GM19328 (cell line): ENCODE measurements around the gene AANAT.

ENCODE experiments used
- ATAC-seq: cut with Tn5 transposase; IDR thresholded peaks from one replicate; pipeline ENCODE4 v1.9.1; 2021; ENCODE audit warnings: mild to moderate bottlenecking, moderate library complexity; ENCODE audit not compliant: unreplicated experiment

Gene AANAT

DNA sequence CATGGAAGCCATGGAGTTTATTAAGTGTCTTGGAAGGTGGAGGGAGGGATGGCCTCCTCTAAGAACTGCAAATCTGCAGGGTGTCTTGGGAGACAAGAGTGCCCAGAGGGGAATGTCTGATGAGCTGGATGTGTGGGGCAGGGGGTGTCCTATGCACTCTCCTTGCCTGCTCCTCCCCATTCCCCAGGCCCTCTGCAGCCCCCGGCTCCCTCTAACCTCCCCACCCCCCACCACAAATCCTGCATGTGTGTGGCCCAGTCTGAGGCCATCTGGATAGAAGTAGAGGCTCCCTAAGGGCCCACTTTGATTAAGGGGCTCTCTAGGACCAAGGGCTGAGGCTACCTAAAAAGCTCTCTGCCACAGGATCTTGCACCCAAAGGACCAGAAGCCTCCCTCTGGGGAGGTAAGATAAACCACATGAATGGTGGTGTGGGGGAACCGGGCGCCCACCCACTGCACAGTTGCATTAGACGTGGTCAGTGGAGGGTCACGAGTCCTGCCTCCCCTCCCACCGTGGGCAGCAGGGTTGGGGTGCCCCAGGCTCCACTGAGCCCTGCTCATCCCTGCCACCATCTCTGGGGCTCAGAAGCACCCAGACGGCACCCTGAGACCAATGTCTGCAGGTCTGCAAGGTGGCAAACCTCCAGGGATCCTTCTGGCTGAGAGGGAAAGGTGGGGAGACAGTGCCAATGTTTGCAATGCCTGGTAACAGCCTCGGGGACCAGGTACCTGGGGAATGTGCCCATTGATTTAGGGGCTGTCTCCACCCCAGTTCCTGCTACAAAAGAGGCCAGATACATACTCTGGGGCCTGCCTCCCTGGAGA, 618 bp downstream of the AANAT start:
- ATAC-seq = no peak

DNA sequence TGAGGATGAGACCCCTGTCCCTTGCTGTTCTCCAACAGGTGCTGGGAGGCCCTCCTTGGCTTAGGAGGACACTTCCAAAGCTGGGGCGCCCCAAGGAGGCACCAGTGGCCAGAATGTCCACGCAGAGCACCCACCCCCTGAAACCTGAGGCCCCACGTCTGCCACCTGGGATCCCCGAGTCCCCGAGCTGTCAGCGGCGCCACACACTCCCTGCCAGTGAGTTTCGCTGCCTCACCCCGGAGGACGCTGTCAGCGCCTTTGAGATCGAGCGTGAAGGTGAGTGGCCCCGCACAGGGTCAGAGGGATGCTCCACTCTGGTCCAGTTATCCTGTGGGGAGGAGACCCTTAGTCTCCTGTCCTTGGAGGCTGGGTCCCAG, 1.2 kb downstream of the AANAT start:
- no peak for ATAC-seq

DNA sequence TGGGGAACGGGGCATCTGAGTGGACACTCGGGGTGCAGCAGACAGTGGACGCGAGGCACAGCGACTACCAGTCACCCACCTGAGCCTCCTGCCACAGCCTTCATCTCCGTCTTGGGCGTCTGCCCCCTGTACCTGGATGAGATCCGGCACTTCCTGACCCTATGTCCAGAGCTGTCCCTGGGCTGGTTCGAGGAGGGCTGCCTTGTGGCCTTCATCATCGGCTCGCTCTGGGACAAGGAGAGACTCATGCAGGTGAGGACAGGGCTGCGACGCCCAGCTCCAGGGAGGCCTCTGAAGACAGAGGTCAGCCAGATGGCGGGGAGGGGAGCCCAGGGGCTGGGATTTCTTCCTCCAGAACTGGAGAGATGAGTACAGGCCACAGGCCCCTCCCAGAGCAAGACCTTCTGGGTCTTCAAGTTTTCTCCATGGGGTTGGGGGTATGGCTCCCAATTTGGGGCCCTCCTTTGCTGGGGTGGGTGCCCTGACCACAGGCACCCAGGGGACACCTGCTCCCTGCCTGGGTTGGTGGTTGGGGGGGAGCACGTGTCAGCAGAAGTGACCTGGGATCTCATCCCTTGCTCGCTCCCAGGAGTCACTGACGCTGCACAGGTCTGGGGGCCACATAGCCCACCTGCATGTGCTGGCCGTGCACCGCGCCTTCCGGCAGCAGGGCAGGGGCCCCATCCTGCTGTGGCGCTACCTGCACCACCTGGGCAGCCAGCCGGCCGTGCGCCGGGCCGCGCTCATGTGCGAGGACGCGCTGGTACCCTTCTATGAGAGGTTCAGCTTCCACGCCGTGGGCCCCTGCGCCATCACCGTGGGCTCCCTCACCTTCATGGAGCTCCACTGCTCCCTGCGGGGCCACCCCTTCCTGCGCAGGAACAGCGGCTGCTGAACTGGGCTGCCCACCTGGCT, 1.9 kb downstream of the AANAT start:
- ATAC-seq = no peak

GRCh38 chr17:76469991-76470739, 2.8 kb downstream of the AANAT start:
- ATAC-seq = no peak

DNA sequence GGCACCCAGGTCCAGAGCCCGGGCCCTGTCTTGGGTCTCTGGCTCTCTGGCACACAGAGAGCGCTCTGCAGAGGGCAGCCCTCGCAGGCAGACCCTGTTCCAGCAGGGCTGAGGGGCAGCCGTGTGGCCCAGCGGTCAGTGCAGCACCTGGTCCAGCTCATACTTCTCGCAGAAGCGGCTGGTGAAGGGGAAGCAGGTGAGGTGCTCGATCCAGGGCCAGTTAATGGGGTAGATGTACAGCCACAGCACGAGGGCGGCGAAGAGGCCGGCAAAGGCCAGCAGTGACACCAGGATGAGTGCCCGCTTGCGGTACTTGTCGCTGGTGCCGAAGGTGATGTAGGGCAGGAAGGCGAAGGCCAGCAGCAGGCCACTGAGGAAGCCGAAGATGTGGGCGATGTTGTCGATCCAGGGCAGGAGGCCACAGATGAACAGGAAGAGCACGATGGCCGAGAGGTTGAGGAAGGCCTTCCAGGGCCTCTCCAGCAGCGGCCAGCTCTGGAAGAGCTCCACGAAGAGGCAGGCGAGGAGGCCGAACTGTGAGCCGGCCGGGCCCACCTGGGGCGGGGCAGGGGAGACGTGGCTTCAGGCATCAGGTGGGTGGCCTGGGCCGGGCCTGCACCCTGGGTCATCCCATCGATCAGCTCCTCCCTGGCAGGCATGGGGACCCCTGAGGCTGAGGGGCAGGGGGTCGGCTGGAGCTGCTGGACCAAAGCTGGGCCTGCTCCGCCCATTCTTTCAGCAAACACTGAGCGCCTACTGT, 4.3 kb downstream of the AANAT start:
- no peak for ATAC-seq

DNA sequence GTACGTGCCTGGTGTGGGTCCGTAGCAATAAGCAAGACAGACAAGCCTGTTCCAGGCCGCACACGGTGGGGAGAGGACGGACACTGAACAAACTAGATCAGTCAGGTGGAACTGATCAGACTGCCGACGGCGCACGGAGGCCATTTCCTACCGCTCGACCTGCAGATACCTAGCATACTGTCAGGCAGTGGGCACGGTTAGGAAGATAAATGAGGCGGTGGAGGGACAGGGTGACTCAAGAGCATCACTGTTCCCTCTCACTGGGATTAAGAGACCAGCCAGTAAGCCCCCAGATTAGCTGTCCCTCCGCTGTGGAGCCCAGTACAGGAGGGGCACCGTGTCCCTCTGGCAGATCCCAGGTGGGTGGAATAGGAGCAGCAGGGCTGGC, 4.8 kb downstream of the AANAT start:
- no peak for ATAC-seq

DNA sequence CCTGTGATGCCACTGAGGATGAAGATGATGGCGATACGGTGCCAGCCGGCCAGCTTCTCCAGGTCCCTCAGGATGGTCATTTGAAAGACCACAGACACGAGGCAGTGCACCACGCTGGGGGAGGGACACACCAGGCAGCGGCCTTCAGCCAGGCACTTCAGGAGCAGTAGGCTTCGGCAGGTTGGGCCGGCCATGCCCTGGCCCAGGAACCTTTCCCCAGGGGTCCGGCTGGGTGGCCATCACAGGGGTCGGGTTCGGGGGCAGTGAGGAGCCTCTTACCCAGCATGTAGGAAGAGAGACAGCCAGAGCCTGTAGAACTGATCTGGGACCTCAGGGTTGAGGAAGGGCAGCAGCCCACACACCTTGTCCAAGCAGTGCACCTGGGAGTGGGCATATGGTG, 5.3 kb downstream of the AANAT start:
- ATAC-seq = no peak

- ATAC-seq = no peak
These were observed 6.2 kb downstream of the AANAT start for GRCh38 chr17:76473541-76473985.

- no peak for ATAC-seq
These were observed 6.8 kb downstream of the AANAT start for GRCh38 chr17:76474238-76474637.

DNA sequence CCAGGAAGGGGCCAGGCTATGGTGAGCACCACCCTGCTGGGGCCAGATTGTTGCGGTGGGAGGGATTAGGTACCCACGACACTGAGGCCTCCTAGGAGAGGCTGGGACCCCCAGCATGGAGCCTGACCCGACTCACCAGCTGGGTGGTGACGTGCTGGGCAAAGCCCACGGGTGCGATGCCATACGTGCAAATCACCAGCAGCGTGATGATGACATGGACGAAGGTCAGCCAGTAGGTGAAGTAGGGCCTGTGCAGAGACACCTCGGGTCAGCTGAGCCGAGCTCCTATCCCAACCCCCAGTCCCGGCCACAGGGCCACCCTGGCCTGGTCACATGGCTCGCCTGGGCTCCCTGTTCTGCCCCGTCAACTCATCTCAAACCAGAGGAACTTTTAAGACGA, 7.5 kb downstream of the AANAT start:
- ATAC-seq = no peak

DNA sequence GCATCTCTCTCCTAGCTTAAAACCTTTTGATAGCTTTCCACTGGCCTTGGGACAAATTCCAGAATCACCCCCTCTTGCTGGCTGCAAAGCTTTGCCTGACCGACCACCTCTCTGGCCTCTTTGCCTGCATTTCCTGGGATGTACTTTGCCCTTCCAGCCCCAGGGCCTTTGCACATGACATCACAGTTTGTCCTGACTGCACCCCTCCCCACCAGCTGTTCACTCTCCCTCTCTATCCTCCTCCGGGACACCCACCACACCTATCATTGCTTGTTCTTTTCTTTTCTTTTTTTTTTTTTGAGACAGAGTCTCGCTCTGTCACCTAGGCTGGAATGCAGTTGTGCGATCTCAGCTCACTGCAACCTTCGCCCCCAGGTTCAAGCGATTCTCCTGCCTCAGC, 7.9 kb downstream of the AANAT start:
- no peak for ATAC-seq

GRCh38 chr17:76476736-76477135, 9.3 kb downstream of the AANAT start:
- ATAC-seq = no peak

DNA sequence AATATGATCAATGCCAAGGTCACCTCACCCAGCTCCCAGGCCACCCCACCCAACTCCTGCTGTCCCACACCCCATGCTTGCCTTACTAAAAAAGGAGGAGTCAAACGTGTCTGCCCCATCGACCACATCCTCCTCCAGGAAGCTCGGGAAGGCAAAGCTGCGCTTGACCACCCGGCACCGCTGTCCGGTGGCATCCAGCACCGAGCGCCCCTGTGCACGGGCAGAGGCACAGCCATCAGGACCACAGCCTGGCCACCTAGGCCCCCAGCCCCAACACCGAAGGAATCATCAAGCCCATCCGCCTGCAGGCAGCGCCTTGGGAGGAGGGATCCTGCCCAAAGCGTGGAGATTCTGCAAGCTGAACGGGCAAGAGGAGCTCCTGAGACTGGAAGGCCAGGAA, 10.2 kb downstream of the AANAT start:
- no peak for ATAC-seq

- ATAC-seq = no peak
These were observed 10.7 kb downstream of the AANAT start for GRCh38 chr17:76478097-76478496.

DNA sequence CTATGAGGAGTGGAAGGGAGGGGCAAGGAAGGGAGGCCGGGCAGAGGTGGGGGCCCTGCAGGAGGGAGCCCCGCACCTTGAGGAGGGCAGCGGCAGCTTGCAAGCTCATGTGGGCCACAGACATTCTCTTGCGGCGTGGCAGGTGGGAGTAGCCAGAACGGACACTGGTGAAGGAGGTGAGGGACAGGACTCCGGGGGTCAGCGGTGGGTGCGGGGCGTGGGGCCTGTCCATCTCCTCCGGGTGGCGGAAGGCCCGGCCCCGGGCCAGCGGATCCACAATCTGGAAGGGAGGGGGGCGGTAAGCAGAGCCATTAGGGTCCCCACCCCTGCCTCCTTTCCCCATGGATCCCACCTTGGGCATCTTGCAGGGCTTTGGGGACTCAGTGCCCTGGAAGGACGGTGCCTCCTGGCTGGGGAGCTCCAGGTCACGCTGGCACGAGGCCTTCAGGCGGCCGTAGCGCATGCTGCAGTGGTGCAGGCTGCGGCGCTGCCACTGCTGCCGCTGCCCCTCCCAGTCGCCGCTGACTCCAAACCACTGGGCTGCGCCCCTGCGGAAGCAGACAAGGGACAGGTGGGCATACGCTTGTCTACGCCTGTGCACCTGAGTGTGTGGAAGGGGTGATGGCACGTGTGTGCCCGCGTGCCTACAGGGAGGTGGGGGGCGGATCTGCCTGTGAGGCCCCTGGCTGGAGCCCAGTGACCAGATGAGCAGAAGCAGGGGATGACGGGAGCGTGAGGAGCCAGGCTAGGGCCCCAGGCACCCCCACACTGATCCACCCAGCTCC, 11.5 kb downstream of the AANAT start:
- ATAC-seq = no peak

DNA sequence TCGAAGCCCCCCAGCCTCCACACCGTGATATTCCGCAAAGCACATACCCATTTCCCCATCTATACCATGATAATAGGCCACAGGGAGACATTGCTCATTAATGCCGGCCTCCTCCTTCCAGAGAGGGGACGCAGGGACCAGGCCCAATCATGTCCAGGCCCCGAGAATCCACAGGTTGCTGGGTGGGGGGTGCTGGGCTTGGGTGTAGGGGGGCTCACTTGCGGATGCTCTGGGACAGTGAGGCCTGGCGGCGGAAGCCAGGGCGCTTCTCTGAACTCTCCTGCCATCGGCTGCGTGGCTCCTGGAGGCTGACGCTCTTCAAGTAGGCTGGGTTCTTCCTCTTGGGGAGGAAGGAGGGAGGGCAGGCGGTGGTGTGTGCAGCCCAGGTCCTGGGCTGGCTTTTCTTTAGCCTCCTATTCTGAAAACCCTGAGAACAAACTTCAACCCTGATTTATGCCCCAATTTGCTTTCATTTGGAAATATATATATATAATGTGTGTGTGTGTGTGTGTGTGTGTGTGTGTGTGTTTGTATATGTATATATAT, 12.2 kb downstream of the AANAT start:
- no peak for ATAC-seq

DNA sequence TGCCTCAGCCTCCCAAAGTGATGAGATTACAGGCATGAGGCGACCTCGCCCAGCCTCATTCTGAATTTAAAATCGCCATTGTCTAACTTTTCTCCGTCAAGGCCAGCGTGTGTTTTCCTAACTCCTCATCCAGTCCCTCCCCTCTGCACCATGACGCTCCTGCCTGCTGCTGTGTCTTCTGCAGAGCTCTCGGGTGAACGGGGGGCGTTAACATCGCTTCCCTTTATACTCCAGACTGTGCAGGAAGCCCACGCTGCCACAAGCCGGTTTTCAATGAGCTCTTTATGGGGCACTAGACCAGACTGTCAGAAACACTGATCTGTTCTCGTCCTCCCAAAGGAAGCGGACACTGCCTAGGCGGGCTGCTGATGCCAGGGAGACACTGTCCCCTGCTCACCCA, 13.2 kb downstream of the AANAT start:
- ATAC-seq = peak; percentile 14

GRCh38 chr17:76481071-76481655, 13.8 kb downstream of the AANAT start:
- ATAC-seq = peak; percentile 55

- ATAC-seq = no peak
These were observed 16.9 kb downstream of the AANAT start for GRCh38 chr17:76484228-76484725.
